ENCODE data around the gene WSB2. TPM values are rescaled to one million over a fixed set of nuclear protein-coding genes. Genes with fewer than 3 reads are reported as not detected.

WSB2 gene
- total RNA-seq, 2 donors from 2014 or later, result 60.7 to 61.7 TPM

DNA sequence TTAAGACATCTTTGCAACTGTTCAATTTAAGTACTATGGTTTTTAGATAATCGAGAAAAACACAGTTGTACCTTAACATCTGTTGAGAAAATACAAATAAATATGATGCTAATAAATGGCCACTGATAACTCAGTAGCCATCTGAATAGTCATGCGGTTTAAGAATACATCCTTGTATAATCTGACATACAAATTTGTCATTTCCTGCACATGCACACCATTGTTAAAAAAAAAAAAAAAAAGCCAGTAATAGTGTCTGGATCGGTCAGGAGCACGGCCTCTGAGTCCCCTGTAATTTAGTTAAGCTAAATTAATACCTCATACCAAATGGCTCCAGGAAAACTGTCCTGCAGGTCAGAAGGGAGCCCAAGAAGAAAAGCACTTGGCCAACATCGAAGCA, 27.7 kb downstream of the WSB2 start:
- no peak overlapping the region for H3K4me3 ChIP-seq (ENCODE audit: low read length)
- H3K27ac Mint-ChIP-seq, result peak overlapping the region; percentile 44
- 98 to 100% methylated on average over 2 to 4 of the region's 5 CpGs for WGBS, 2 experiments (ENCODE audit: insufficient coverage in 1 of 2, insufficient read length in 1 of 2)
- no peak for DNase-seq
- H3K27ac ChIP-seq (ENCODE audit: low read depth, low read length), result peak overlapping the region; percentile 8
- H3K36me3 ChIP-seq (ENCODE audit: control insufficient read depth, insufficient read depth, low read length), result peaks cover 94% of the 10 kb centered on the region
- peaks cover 23% of the 10 kb centered on the region for H3K4me1 Mint-ChIP-seq
- TF ChIP-seq, protein P1, sequence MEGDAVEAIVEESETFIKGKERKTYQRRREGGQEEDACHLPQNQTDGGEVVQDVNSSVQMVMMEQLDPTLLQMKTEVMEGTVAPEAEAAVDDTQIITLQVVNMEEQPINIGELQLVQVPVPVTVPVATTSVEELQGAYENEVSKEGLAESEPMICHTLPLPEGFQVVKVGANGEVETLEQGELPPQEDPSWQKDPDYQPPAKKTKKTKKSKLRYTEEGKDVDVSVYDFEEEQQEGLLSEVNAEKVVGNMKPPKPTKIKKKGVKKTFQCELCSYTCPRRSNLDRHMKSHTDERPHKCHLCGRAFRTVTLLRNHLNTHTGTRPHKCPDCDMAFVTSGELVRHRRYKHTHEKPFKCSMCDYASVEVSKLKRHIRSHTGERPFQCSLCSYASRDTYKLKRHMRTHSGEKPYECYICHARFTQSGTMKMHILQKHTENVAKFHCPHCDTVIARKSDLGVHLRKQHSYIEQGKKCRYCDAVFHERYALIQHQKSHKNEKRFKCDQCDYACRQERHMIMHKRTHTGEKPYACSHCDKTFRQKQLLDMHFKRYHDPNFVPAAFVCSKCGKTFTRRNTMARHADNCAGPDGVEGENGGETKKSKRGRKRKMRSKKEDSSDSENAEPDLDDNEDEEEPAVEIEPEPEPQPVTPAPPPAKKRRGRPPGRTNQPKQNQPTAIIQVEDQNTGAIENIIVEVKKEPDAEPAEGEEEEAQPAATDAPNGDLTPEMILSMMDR (conservative IDR thresholded peaks at IDR 0.05), result no peak
- peaks cover 81% of the 10 kb centered on the region for H3K36me3 Mint-ChIP-seq (ENCODE audit: low read depth)
- H3K9ac ChIP-seq (ENCODE audit: extremely low read depth, low read length, poor library complexity, severe bottlenecking), result no peak overlapping the region
- no peak overlapping the region for H3K4me3 Mint-ChIP-seq
- H3K9me3 ChIP-seq (ENCODE audit: control insufficient read depth, low read length), result no peaks in the 10 kb centered on the region
- H3K4me1 ChIP-seq (ENCODE audit: control insufficient read depth, insufficient read depth, low read length), result peaks cover 5% of the 10 kb centered on the region
- H3K27me3 ChIP-seq (ENCODE audit: control insufficient read depth, insufficient read depth, low read length, poor library complexity, severe bottlenecking), result no peaks in the 10 kb centered on the region
- H3K9me3 Mint-ChIP-seq, result no peaks in the 10 kb centered on the region
- H3K27me3 Mint-ChIP-seq (ENCODE audit: insufficient read depth), result no peaks in the 10 kb centered on the region

DNA sequence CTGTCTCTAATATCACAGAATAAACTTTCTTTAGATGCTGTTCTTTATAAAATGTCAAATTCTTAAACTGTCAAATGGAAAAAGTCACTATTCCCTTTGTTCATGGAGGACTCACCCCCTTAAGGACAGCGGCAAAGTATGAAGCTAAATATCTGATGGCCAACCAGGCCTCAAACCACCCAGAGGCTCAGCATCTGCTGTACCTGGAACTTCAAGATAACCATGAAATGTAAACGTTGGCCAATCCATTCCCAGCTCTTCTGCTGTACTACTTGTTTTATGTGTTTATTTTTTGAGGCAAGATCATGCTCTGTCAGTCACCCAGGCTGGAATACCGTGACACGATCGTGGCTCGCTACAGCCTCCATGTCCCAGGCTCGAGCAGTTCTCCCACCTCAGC, 28.8 kb downstream of the WSB2 start:
- Histone ChIP-seq H3K4me1 (ENCODE audit: control insufficient read depth, insufficient read depth, low read length) (no peaks in the 10 kb centered on the region), H3K27me3 (ENCODE audit: control insufficient read depth, insufficient read depth, low read length, poor library complexity, severe bottlenecking) (no peaks in the 10 kb centered on the region), H3K9me3 (ENCODE audit: control insufficient read depth, low read length) (no peaks in the 10 kb centered on the region), H3K4me3 (ENCODE audit: low read length) (no peak overlapping the region), H3K36me3 (ENCODE audit: control insufficient read depth, insufficient read depth, low read length) (peaks cover 94% of the 10 kb centered on the region), H3K9ac (ENCODE audit: extremely low read depth, low read length, poor library complexity, severe bottlenecking) (no peak overlapping the region), H3K27ac (ENCODE audit: low read depth, low read length) (no peak overlapping the region)
- TF ChIP-seq, protein P1 (conservative IDR thresholded peaks at IDR 0.05), result no peak
- peaks cover 15% of the 10 kb centered on the region for H3K4me1 Mint-ChIP-seq
- DNase-seq, result no peak
- no peaks in the 10 kb centered on the region for H3K27me3 Mint-ChIP-seq (ENCODE audit: insufficient read depth)
- peaks cover 79% of the 10 kb centered on the region for H3K36me3 Mint-ChIP-seq (ENCODE audit: low read depth)
- 95 to 100% methylated on average over 2 to 7 of the region's 7 CpGs for WGBS, 2 experiments (ENCODE audit: insufficient coverage in 1 of 2, insufficient read length in 1 of 2)
- no peaks in the 10 kb centered on the region for H3K9me3 Mint-ChIP-seq
- peak overlapping the region; percentile 42 for H3K27ac Mint-ChIP-seq
- H3K4me3 Mint-ChIP-seq, result no peak overlapping the region

DNA sequence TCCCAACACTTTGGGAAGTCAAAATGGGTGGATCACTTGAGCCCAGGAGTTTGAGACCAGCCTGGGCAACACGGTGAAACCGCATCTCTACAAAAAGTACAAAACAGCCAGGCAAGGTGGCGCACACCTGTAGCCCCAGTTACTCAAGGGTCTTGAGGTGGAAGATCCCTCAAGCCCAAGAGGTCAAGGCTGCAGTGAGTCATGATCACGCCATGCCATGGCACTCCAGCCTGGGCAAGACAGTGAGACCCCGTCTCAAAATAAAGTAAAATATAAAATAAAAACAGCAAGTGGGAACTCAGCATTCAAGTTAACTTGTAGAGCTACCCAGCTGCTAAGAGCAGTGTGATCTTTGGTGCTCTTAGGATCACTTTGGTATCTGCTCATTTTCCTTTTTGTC, 31.8 kb downstream of the WSB2 start:
- H3K27ac Mint-ChIP-seq, result no peak overlapping the region
- Histone ChIP-seq H3K4me1 (ENCODE audit: control insufficient read depth, insufficient read depth, low read length) (no peaks in the 10 kb centered on the region), H3K4me3 (ENCODE audit: low read length) (no peak overlapping the region), H3K9me3 (ENCODE audit: control insufficient read depth, low read length) (no peaks in the 10 kb centered on the region), H3K27me3 (ENCODE audit: control insufficient read depth, insufficient read depth, low read length, poor library complexity, severe bottlenecking) (no peaks in the 10 kb centered on the region), H3K36me3 (ENCODE audit: control insufficient read depth, insufficient read depth, low read length) (peaks cover 92% of the 10 kb centered on the region), H3K27ac (ENCODE audit: low read depth, low read length) (no peak overlapping the region), H3K9ac (ENCODE audit: extremely low read depth, low read length, poor library complexity, severe bottlenecking) (no peak overlapping the region)
- TF ChIP-seq, protein P1 (conservative IDR thresholded peaks at IDR 0.05), result no peak
- WGBS, 2 experiments (ENCODE audit: insufficient coverage in 1 of 2, insufficient read length in 1 of 2), result 95 to 100% methylated on average over 5 of the region's 5 CpGs
- no peaks in the 10 kb centered on the region for H3K9me3 Mint-ChIP-seq
- no peaks in the 10 kb centered on the region for H3K27me3 Mint-ChIP-seq (ENCODE audit: insufficient read depth)
- DNase-seq, result no peak
- H3K4me3 Mint-ChIP-seq, result no peak overlapping the region
- no peaks in the 10 kb centered on the region for H3K4me1 Mint-ChIP-seq
- H3K36me3 Mint-ChIP-seq (ENCODE audit: low read depth), result peaks cover 77% of the 10 kb centered on the region
